Calu3 (cell line): Measurements from ENCODE around the gene GATAD2B. TPM values are rescaled to one million over a fixed set of nuclear protein-coding genes. Genes with fewer than 3 reads are reported as not detected.

ENCODE experiments used
- BruUV-seq: library from RNA; stranded (reverse); fragments of 400-500 nt; replicated peaks from 2 replicates; lab custom pipeline; 2021; lab: Mats Ljungman, UMichigan
- CTCF ChIA-PET: fragments of 300-600 bp; sonication (Branson Sonifier 250); formaldehyde crosslinking; loops from one replicate; lab custom pipeline; 2022; ENCODE audit warnings: antibody characterized with exemption; lab: Charles Lee
- DNase-seq: peaks from one replicate; pipeline ENCODE4 v3.0.0; 2022
- H3K27ac Mint-ChIP-seq: one replicate; pipeline ENCODE4 v1.8.0; 2022; ENCODE audit warnings: mixed read lengths; ENCODE audit not compliant: unreplicated experiment
- H3K27me3 Mint-ChIP-seq: one replicate; pipeline ENCODE4 v1.8.0; 2022; ENCODE audit warnings: mixed read lengths; ENCODE audit not compliant: unreplicated experiment
- H3K36me3 Mint-ChIP-seq: one replicate; pipeline ENCODE4 v1.8.0; 2022; ENCODE audit warnings: mild to moderate bottlenecking, moderate library complexity, mixed read lengths; ENCODE audit not compliant: insufficient read depth, unreplicated experiment
- H3K4me1 Mint-ChIP-seq: one replicate; pipeline ENCODE4 v1.8.0; 2022; ENCODE audit warnings: mild to moderate bottlenecking, low read depth, mixed read lengths; ENCODE audit not compliant: unreplicated experiment
- H3K4me3 Mint-ChIP-seq: one replicate; pipeline ENCODE4 v1.8.0; 2022; ENCODE audit warnings: mild to moderate bottlenecking, low read depth, moderate library complexity, mixed read lengths; ENCODE audit not compliant: unreplicated experiment
- H3K9me3 Mint-ChIP-seq: one replicate; pipeline ENCODE4 v1.8.0; 2022; ENCODE audit warnings: low read depth, mixed read lengths; ENCODE audit not compliant: unreplicated experiment
- intact Hi-C: fragments of 100-400 bp; cut with micrococcal nuclease; formaldehyde crosslinking; loops from one replicate; pipeline ENCODE4 v1.10.0; 2022; ENCODE audit not compliant: unreplicated experiment
- total RNA-seq: library from RNA; stranded (reverse); gene quantifications from 2 replicates; pipeline ENCODE4 v1.2.3, GENCODE V29; 2022
- TF ChIP-seq, protein P1 (sequence below): fragments of 200-600 bp; IDR thresholded peaks from one replicate; pipeline ENCODE4 v1.8.0; 2022; ENCODE audit warnings: antibody characterized with exemption; ENCODE audit not compliant: unreplicated experiment

GATAD2B gene
- total RNA-seq, 1 experiment from 2014 or later = 62.5 TPM

DNA sequence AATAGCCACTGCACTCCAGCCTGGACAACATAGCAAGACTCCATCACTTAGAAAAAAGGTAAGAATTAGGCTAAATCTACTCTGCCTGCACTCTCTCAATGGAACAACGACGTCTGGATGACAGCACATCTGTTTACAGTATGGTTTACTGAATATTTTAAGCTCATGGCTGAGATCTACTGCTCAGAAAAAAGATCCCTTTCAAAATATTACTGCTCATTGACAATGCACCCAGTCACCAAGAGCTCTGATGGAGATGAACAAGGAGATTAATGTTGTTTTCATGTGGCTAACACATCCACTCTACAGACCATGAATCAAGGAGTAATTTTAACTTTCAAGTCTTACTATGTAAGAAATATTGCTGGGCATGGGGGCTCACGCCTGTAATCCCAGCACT is 89.6 kb downstream of the GATAD2B start:
- Mint-ChIP-seq H3K27me3 (no peaks in the 10 kb centered on the region), H3K27ac (no peak overlapping the region), H3K4me1 (no peaks in the 10 kb centered on the region), H3K9me3 (no peaks in the 10 kb centered on the region), H3K4me3 (no peak overlapping the region), H3K36me3 (peaks cover 14% of the 10 kb centered on the region)
- no TSS peak for BruUV-seq
- intact Hi-C loops = no loop called here
- CTCF ChIA-PET = interaction anchor here (0.7 kb wide), 1 partner anchor 387 kb away, joined by 4 read pairs; the partner anchor contains the start of gene UBAP2L
- TF ChIP-seq, protein P1, sequence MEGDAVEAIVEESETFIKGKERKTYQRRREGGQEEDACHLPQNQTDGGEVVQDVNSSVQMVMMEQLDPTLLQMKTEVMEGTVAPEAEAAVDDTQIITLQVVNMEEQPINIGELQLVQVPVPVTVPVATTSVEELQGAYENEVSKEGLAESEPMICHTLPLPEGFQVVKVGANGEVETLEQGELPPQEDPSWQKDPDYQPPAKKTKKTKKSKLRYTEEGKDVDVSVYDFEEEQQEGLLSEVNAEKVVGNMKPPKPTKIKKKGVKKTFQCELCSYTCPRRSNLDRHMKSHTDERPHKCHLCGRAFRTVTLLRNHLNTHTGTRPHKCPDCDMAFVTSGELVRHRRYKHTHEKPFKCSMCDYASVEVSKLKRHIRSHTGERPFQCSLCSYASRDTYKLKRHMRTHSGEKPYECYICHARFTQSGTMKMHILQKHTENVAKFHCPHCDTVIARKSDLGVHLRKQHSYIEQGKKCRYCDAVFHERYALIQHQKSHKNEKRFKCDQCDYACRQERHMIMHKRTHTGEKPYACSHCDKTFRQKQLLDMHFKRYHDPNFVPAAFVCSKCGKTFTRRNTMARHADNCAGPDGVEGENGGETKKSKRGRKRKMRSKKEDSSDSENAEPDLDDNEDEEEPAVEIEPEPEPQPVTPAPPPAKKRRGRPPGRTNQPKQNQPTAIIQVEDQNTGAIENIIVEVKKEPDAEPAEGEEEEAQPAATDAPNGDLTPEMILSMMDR = no peak
- no peak for DNase-seq

DNA sequence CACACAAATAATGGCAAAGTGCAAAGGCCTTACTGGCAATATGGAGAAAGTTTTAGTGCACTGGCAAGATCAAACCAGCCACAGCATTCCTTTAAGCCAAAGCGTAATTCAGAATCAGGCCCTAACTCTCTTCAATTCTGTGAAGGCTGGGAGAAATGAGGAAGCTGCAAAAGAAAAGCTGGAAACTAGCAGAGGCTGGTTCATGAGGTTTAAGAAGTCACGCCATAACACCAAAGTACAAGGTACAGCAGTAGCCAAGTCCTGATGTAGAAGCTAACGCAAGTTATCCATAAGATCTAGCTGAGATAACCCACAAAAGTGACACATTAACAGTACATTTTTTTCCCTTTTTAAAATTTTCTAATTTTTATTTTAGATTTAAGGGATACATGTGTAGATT is 90.5 kb downstream of the GATAD2B start:
- Mint-ChIP-seq H3K4me3 (no peak overlapping the region), H3K27me3 (no peaks in the 10 kb centered on the region), H3K4me1 (no peaks in the 10 kb centered on the region), H3K36me3 (peaks cover 23% of the 10 kb centered on the region), H3K9me3 (no peaks in the 10 kb centered on the region), H3K27ac (no peak overlapping the region)
- TF ChIP-seq, protein P1 = no peak
- no TSS peak for BruUV-seq
- DNase-seq = no peak
- CTCF ChIA-PET = interaction anchor here (0.6 kb wide), 1 partner anchor 50 kb away, joined by 5 read pairs; no protein-coding TSS in a partner anchor
- intact Hi-C loops = no loop called here

DNA sequence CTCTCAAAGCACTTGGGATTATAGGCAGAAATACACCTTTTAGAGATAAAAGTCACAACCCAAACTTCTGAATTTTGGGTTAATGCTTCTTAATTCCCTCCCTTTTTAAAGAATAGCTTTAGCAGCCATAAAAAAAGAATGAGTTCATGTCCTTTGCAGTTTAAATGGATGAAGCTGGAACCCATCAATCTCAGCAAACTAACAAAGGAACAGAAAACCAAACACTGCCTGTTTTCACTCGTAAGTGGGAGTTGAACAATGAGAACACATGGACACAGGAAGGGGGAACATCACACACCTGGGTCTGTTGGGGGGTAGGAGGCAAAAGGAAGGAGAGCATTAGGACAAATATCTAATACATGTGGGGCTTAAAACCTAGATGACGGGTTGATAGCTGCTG is 91.7 kb downstream of the GATAD2B start:
- Mint-ChIP-seq H3K36me3 (peaks cover 33% of the 10 kb centered on the region), H3K27me3 (no peaks in the 10 kb centered on the region), H3K9me3 (no peaks in the 10 kb centered on the region), H3K4me3 (no peak overlapping the region), H3K4me1 (no peaks in the 10 kb centered on the region), H3K27ac (no peak overlapping the region)
- CTCF ChIA-PET = no interaction called here
- intact Hi-C loops = no loop called here
- DNase-seq = no peak
- no TSS peak for BruUV-seq
- TF ChIP-seq, protein P1 = no peak

DNA sequence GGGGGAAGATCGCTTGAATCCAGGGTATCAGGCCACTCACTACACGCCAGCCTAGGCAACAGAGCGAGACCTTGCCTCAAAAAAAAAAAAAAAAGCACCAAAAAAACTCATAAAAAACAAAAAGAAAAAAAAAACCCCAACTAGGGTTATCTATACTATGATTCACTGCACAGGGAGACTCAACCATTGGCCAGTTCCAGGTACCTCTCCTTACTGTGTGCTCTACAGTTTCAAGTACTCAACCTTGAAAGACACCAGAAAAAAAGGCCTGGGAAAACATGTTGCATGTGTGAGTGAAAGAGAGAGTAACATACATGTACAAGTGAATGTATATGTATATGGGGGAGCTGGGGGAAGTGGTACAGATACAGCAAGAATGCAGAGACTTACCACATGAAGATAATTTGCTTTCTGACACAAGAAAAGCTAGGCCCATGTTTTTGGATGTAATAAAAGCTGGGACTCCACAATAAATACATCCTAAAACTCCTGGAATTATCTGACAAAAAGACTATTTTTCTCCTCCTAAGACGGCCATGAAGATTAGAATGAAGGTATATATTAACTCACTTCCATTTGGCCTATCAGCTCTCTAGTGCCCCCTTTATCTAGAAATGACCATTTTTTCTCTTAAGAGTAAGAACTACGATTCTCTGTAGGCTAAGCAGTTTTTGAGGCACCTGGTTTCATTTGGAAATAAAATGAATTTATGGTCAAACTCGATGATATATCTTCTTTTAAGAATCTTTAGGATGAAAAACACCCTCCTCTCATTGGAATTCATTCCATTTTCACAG is 95.4 kb downstream of the GATAD2B start:
- Mint-ChIP-seq H3K27ac (no peak overlapping the region), H3K36me3 (peaks cover 34% of the 10 kb centered on the region), H3K4me1 (no peaks in the 10 kb centered on the region), H3K9me3 (no peaks in the 10 kb centered on the region), H3K4me3 (no peak overlapping the region), H3K27me3 (no peaks in the 10 kb centered on the region)
- DNase-seq = no peak
- BruUV-seq = TSS peak; percentile 33
- intact Hi-C loops = no loop called here
- CTCF ChIA-PET = no interaction called here
- TF ChIP-seq, protein P1 = no peak
